OCI-LY3 (cell line): ENCODE data around the gene GPR37L1.
"Not testable (repeated sequence)": the region's sequence is repeated elsewhere in the genome, so short reads cannot be mapped to it uniquely, and the experiment has no call there.

Experiments
- H2AFZ ChIP-seq: fragments of 200-600, 300-600 bp; shearing (Covaris generic); 2 replicates; pipeline ENCODE4 v1.6.0; 2014; ENCODE audit warnings: antibody characterized with exemption, low read depth, low read length
- H3K27ac ChIP-seq: fragments of 200-600, 300-600 bp; sonication (generic); 2 replicates; pipeline ENCODE4 v1.5.1; 2014; ENCODE audit warnings: mild to moderate bottlenecking, low read length, moderate library complexity, mixed read lengths
- H3K27me3 ChIP-seq: fragments of 200-600, 300-600 bp; sonication (generic); 2 replicates; pipeline ENCODE4 v1.6.1; 2014; ENCODE audit warnings: low read depth, low read length, mixed read lengths
- H3K36me3 ChIP-seq: fragments of 200-600, 300-600 bp; sonication (generic); replicated peaks from 2 replicates; pipeline ENCODE3; 2014; ENCODE audit warnings: low read depth, low read length, mixed read lengths
- H3K4me1 ChIP-seq: fragments of 300-600, 200-600 bp; sonication (generic); 2 replicates; pipeline ENCODE4 v1.6.1; 2014; ENCODE audit warnings: low read length, mixed read lengths
- H3K4me2 ChIP-seq: fragments of 200-600, 300-600 bp; sonication (generic); 2 replicates; pipeline ENCODE4 v1.6.1; 2014; ENCODE audit warnings: low read length, mixed read lengths
- H3K4me3 ChIP-seq: fragments of 300-600, 200-600 bp; sonication (generic); 2 replicates; pipeline ENCODE4 v1.5.1; 2014; ENCODE audit warnings: antibody characterized with exemption, mild to moderate bottlenecking, low read length, moderate library complexity
- H3K79me2 ChIP-seq: fragments of 300-600, 200-600 bp; shearing (Covaris generic); 2 replicates; pipeline ENCODE4 v1.6.1; 2014; ENCODE audit warnings: mild to moderate bottlenecking, low read length, mixed read lengths
- H3K9ac ChIP-seq: fragments of 300-600, 200-600 bp; shearing (Covaris generic); 2 replicates; pipeline ENCODE4 v1.6.0; 2014; ENCODE audit warnings: mild to moderate bottlenecking, low read length, moderate library complexity
- H3K9me3 ChIP-seq: fragments of 200-600, 300-600 bp; shearing (Covaris generic); 2 replicates; pipeline ENCODE4 v1.6.1; 2014; ENCODE audit warnings: low read length, mixed read lengths; ENCODE audit not compliant: insufficient read depth
- H4K20me1 ChIP-seq: fragments of 200-600, 300-600 bp; sonication (generic); 2 replicates; pipeline ENCODE4 v1.6.1; 2016; ENCODE audit warnings: low read length, mixed read lengths; ENCODE audit not compliant: insufficient read depth
- EZH2phosphoT487 ChIP-seq: fragments of 200-600 bp; shearing (Covaris generic); IDR thresholded peaks from 2 replicates; pipeline ENCODE4 v1.6.1; 2018; ENCODE audit warnings: antibody characterized with exemption, mixed run types, low read depth
- TF ChIP-seq, protein P1 (sequence below): fragments of 200-600, 300-600 bp; sonication (generic); IDR thresholded peaks from 2 replicates; pipeline ENCODE4 v1.5.1; 2014; ENCODE audit warnings: antibody characterized with exemption, low read length, low read depth

The GPR37L1 gene

GRCh38 chr1:202133989-202134388 is 11.3 kb downstream of the GPR37L1 start:
- peaks cover 39% of the 10 kb centered on the region for H3K36me3 ChIP-seq
- no peak overlapping the region for H3K9ac ChIP-seq
- TF ChIP-seq EZH2phosphoT487, result no peak
- TF ChIP-seq, protein P1, sequence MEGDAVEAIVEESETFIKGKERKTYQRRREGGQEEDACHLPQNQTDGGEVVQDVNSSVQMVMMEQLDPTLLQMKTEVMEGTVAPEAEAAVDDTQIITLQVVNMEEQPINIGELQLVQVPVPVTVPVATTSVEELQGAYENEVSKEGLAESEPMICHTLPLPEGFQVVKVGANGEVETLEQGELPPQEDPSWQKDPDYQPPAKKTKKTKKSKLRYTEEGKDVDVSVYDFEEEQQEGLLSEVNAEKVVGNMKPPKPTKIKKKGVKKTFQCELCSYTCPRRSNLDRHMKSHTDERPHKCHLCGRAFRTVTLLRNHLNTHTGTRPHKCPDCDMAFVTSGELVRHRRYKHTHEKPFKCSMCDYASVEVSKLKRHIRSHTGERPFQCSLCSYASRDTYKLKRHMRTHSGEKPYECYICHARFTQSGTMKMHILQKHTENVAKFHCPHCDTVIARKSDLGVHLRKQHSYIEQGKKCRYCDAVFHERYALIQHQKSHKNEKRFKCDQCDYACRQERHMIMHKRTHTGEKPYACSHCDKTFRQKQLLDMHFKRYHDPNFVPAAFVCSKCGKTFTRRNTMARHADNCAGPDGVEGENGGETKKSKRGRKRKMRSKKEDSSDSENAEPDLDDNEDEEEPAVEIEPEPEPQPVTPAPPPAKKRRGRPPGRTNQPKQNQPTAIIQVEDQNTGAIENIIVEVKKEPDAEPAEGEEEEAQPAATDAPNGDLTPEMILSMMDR, result no peak
- no peak overlapping the region for H3K4me3 ChIP-seq
- no peaks in the 10 kb centered on the region for H3K4me1 ChIP-seq
- H2AFZ ChIP-seq, result no peak overlapping the region
- H3K27me3 ChIP-seq, result no peaks in the 10 kb centered on the region
- peaks cover 25% of the 10 kb centered on the region for H4K20me1 ChIP-seq
- H3K4me2 ChIP-seq, result no peak overlapping the region
- peaks cover 14% of the 10 kb centered on the region for H3K79me2 ChIP-seq
- no peak overlapping the region for H3K27ac ChIP-seq
- no peaks in the 10 kb centered on the region for H3K9me3 ChIP-seq

GRCh38 chr1:202134645-202135172 is 12.0 kb downstream of the GPR37L1 start:
- Histone ChIP-seq H3K9me3 (no peaks in the 10 kb centered on the region), H3K36me3 (peaks cover 39% of the 10 kb centered on the region), H3K27me3 (no peaks in the 10 kb centered on the region), H3K4me1 (no peaks in the 10 kb centered on the region), H3K9ac (no peak overlapping the region), H3K4me3 (no peak overlapping the region), H3K27ac (no peak overlapping the region), H3K4me2 (no peak overlapping the region), H4K20me1 (peaks cover 28% of the 10 kb centered on the region), H2AFZ (no peak overlapping the region), H3K79me2 (peaks cover 18% of the 10 kb centered on the region)
- TF ChIP-seq EZH2phosphoT487, result no peak
- TF ChIP-seq, protein P1, result no peak

DNA sequence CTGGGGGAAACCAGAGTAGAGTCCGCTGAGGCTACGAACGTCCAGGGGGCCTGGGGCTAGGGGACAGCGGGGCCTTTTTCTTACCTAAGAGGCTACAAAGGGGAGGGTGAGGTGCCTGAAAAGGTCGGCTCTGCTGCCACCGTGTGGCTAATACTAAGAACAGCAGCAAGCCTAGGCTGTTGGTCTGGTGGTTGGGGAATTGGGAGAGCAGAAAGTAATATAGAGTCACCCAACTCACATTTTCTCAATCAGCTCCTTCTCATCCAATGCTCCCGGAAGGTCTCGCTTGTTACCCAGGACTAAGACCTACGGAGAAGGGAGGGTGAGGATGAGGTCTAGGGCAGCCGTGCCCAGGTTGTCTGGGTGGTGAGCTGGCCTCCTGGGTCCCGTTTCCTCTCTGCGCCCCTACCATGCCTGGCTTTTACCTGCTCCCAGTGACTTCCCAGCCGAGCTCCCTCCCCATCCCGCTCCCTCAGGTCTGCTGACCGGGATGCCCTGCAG is 12.6 kb downstream of the GPR37L1 start:
- Histone ChIP-seq H3K27me3 (no peaks in the 10 kb centered on the region), H3K9me3 (no peaks in the 10 kb centered on the region), H3K79me2 (peaks cover 23% of the 10 kb centered on the region), H3K36me3 (peaks cover 39% of the 10 kb centered on the region), H3K4me1 (no peaks in the 10 kb centered on the region), H3K27ac (no peak overlapping the region), H2AFZ (no peak overlapping the region), H4K20me1 (peaks cover 31% of the 10 kb centered on the region), H3K4me3 (no peak overlapping the region), H3K4me2 (no peak overlapping the region), H3K9ac (no peak overlapping the region)
- TF ChIP-seq, protein P1, result peak; percentile 92
- TF ChIP-seq EZH2phosphoT487, result no peak

DNA sequence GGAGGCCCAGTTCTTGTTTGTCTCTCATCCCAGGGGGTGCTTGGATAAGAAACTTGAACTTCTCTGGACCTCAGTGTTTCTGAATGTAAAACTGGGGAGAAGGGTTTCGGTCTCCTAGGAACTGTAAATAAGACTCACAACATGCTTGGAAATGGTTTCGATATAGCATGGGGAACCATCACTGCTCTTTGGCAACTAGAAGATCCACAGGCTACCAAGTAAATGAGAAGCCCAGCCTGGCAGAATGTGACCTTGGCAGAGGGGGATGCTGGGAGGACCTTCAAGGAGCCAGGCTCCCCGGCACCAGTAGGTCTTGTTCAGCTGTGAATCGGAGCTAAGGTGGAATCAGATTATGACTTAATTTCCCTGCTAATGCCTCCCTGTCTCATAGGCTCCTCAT is 18.1 kb downstream of the GPR37L1 start:
- no peak overlapping the region for H3K9ac ChIP-seq
- peaks cover 54% of the 10 kb centered on the region for H4K20me1 ChIP-seq
- no peak overlapping the region for H3K27ac ChIP-seq

GRCh38 chr1:202141468-202141867 is 18.8 kb downstream of the GPR37L1 start:
- H3K4me1 ChIP-seq, result peaks cover 13% of the 10 kb centered on the region
- H3K4me2 ChIP-seq, H3K9ac ChIP-seq, H2AFZ ChIP-seq, H3K9me3 ChIP-seq, H3K27ac ChIP-seq, H3K27me3 ChIP-seq, H3K4me3 ChIP-seq: not testable (repeated sequence)
- peaks cover 53% of the 10 kb centered on the region for H4K20me1 ChIP-seq
- peaks cover 26% of the 10 kb centered on the region for H3K36me3 ChIP-seq
- H3K79me2 ChIP-seq, result peaks cover 70% of the 10 kb centered on the region

More for the DNA sequence above, 18.1 kb downstream of the GPR37L1 start:
- Histone ChIP-seq H3K9me3 (no peaks in the 10 kb centered on the region), H3K4me2 (no peak overlapping the region), H3K36me3 (peaks cover 26% of the 10 kb centered on the region), H3K4me3 (no peak overlapping the region), H3K79me2 (peaks cover 70% of the 10 kb centered on the region), H2AFZ (no peak overlapping the region), H3K27me3 (no peaks in the 10 kb centered on the region), H3K4me1 (peaks cover 13% of the 10 kb centered on the region)
- TF ChIP-seq, protein P1, result no peak
- no peak for TF ChIP-seq EZH2phosphoT487
